Lower leg skin (tissue), 3 donors: ENCODE results near the gene SKI.

Source experiments
- CTCF ChIP-seq, 3 donors: fragments of 450-650 bp; IDR thresholded peaks; one replicate each; pipeline ENCODE4 v1.5.1; 2016; ENCODE audit warnings: antibody characterized with exemption in 3 of 3, mild to moderate bottlenecking in 3 of 3, moderate library complexity in 2 of 3
- POLR2A ChIP-seq, 2 donors: fragments of 450-650 bp; IDR thresholded peaks; one replicate each; pipeline ENCODE4 v1.6.1; 2016 to 2017; ENCODE audit warnings: antibody characterized with exemption in 2 of 2, mild to moderate bottlenecking in 1 of 2, moderate library complexity in 1 of 2

GRCh38 chr1:2228157-2228594 is at the start of gene SKI:
- TF ChIP-seq CTCF (IDR thresholded peaks at IDR 0.05) = no peak
- TF ChIP-seq POLR2A (IDR thresholded peaks at IDR 0.05) = no peak
